ENCODE data around the gene MCM9. TPM values are rescaled to one million over a fixed set of nuclear protein-coding genes. Genes with fewer than 3 reads are reported as not detected.

MCM9 gene
- total RNA-seq, 4 donors from 2014 or later, result 3.5 to 6.9 (median 5.0) TPM

GRCh38 chr6:118867181-118867580 lies 67.8 kb downstream of the MCM9 start:
- DNase-seq (no peak), ATAC-seq (no peak)
- H3K36me3 ChIP-seq, result no peaks in the 10 kb centered on the region
- TF ChIP-seq POLR2A (IDR thresholded peaks at IDR 0.05), result no peak
- no peak for TF ChIP-seq CTCF (IDR thresholded peaks at IDR 0.05 in 4 of 5, conservative IDR thresholded peaks at IDR 0.05 in 1 of 5)
- H3K4me3 ChIP-seq, result no peak overlapping the region
- peaks cover 18% of the 10 kb centered on the region in 2 donors for H3K4me1 ChIP-seq
- H3K27me3 ChIP-seq, result no peaks in the 10 kb centered on the region
- H3K9me3 ChIP-seq, result no peaks in the 10 kb centered on the region
- intact Hi-C loops (cut with DNase I; ENCODE audit: low total_unique reads) (no loop called here), in situ Hi-C loops (cut with MboI; ENCODE audit: low sequenced_read_pairs in 4 of 4) (no loop called here)
- H3K27ac ChIP-seq, result no peak overlapping the region

GRCh38 chr6:118865100-118865391 lies 69.9 kb downstream of the MCM9 start:
- Histone ChIP-seq H3K36me3 (no peaks in the 10 kb centered on the region), H3K9me3 (no peaks in the 10 kb centered on the region), H3K27ac (no peak overlapping the region), H3K4me1 (peaks cover 22 to 24% of the 10 kb centered on the region in 2 donors), H3K4me3 (no peak overlapping the region), H3K27me3 (no peaks in the 10 kb centered on the region)
- intact Hi-C loops (cut with DNase I; ENCODE audit: low total_unique reads) (no loop called here), in situ Hi-C loops (cut with MboI; ENCODE audit: low sequenced_read_pairs in 4 of 4) (no loop called here)
- TF ChIP-seq CTCF (IDR thresholded peaks at IDR 0.05 in 4 of 5, conservative IDR thresholded peaks at IDR 0.05 in 1 of 5) (no peak), POLR2A (IDR thresholded peaks at IDR 0.05) (no peak)
- ATAC-seq, result no peak
- no peak for DNase-seq

- Histone ChIP-seq H3K27ac (no peak overlapping the region), H3K4me3 (no peak overlapping the region), H3K36me3 (no peaks in the 10 kb centered on the region), H3K27me3 (no peaks in the 10 kb centered on the region), H3K9me3 (no peaks in the 10 kb centered on the region), H3K4me1 (peaks cover 22 to 24% of the 10 kb centered on the region in 2 donors)
- ATAC-seq (no peak), DNase-seq (no peak)
- in situ Hi-C loops (cut with MboI; ENCODE audit: low sequenced_read_pairs in 4 of 4) (no loop called here), intact Hi-C loops (cut with DNase I; ENCODE audit: low total_unique reads) (no loop called here)
- TF ChIP-seq CTCF (IDR thresholded peaks at IDR 0.05 in 4 of 5, conservative IDR thresholded peaks at IDR 0.05 in 1 of 5), result no peak
- no peak for TF ChIP-seq POLR2A (IDR thresholded peaks at IDR 0.05)
Observed at GRCh38 chr6:118864341-118865099, 70.4 kb downstream of the MCM9 start.

GRCh38 chr6:118862443-118862842 lies 72.5 kb downstream of the MCM9 start:
- no peak for TF ChIP-seq CTCF (IDR thresholded peaks at IDR 0.05 in 4 of 5, conservative IDR thresholded peaks at IDR 0.05 in 1 of 5)
- TF ChIP-seq POLR2A (IDR thresholded peaks at IDR 0.05), result no peak
- intact Hi-C loops (cut with DNase I; ENCODE audit: low total_unique reads) (no loop called here), in situ Hi-C loops (cut with MboI; ENCODE audit: low sequenced_read_pairs in 4 of 4) (no loop called here)
- Histone ChIP-seq H3K4me1 (peaks cover 22 to 24% of the 10 kb centered on the region in 2 donors), H3K27me3 (no peaks in the 10 kb centered on the region), H3K27ac (no peak overlapping the region), H3K9me3 (no peaks in the 10 kb centered on the region), H3K4me3 (no peak overlapping the region), H3K36me3 (no peaks in the 10 kb centered on the region)
- ATAC-seq (no peak), DNase-seq (no peak)

GRCh38 chr6:118860880-118861279 lies 74.1 kb downstream of the MCM9 start:
- no peaks in the 10 kb centered on the region for H3K27me3 ChIP-seq
- peaks cover 22 to 24% of the 10 kb centered on the region in 2 donors for H3K4me1 ChIP-seq
- H3K9me3 ChIP-seq, result no peaks in the 10 kb centered on the region
- intact Hi-C loops (cut with DNase I; ENCODE audit: low total_unique reads) (loop anchor here (2.0 kb wide), 1 partner anchor 32 kb away; no protein-coding TSS in a partner anchor), in situ Hi-C loops (cut with MboI; ENCODE audit: low sequenced_read_pairs in 4 of 4) (no loop called here)
- no peaks in the 10 kb centered on the region for H3K36me3 ChIP-seq
- peak; percentile 87 to 91 for ATAC-seq
- TF ChIP-seq POLR2A (IDR thresholded peaks at IDR 0.05) (no peak), CTCF (IDR thresholded peaks at IDR 0.05 in 4 of 5, conservative IDR thresholded peaks at IDR 0.05 in 1 of 5) (peak in 1 of 5 experiments; percentile 6)
- no peak overlapping the region for H3K4me3 ChIP-seq
- H3K27ac ChIP-seq, result no peak overlapping the region
- peak; percentile 54 to 68 for DNase-seq
